ENCODE data around the gene LYAR.
A peak's percentile ranks its signal among the peaks of the same experiment; 100 is the strongest.

LYAR gene

DNA sequence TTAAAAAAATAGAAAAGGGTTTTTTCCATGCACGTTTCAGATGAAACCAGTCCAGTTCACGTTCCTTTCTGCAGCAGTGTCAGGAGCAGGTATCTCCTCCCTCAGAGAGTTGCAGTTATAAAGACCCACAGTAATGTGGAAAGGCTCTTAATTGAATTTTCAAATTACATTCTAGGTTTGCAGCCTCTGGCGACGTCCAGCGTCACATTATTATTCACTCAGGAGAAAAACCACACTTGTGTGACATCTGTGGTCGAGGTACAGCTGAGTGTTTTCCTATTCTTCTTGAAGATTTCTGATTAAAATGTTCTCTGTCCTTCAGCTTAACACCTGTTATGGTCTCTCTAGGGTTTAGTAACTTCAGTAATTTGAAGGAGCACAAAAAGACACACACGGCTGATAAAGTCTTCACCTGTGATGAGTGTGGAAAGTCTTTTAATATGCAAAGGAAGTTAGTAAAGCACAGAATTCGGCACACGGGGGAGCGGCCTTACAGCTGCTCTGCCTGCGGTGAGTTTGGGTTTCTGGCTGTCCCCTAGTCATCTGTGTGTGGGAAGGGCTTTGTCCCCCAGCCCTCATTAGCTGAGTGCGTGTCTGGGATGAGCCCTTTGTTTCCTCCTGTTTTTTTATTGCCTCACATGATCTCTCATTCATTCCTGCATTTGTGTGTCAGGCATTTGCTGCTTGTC lies 25.7 kb upstream of the LYAR start:
- DNase-seq: no peak

- DNase-seq: no peak
These were observed 21.2 kb upstream of the LYAR start for GRCh38 chr4:4311193-4311592.

DNA sequence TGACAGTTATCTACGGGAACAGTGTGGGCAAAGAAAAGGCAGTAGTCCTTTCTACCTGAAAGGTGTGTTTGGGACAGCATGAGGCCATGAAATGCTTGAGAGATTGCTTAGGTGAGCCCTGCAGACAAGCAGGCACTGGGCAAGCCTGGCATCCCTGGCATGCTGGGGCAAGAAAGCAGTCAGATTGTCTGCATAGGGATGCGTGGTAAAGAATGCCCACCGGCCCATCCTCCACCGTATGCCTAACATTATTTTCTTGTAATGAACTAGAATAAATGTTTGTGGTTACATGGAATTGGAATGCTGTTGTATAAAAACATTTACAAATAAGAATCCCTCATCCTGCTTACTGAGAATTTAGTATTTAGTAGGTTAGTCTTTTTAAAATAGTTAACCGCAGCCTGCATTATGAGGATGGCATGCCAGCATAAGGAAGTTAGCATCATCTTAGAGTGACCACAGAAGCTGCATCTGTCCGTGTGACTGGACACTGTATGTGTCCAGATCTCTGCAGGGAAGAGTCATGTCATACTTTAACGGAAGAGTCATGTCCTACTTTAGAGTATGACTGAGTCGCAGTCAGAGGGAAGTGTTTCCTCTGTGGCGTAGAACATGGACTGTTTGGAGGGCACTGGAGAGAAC lies 19.0 kb upstream of the LYAR start:
- no peak for DNase-seq

DNA sequence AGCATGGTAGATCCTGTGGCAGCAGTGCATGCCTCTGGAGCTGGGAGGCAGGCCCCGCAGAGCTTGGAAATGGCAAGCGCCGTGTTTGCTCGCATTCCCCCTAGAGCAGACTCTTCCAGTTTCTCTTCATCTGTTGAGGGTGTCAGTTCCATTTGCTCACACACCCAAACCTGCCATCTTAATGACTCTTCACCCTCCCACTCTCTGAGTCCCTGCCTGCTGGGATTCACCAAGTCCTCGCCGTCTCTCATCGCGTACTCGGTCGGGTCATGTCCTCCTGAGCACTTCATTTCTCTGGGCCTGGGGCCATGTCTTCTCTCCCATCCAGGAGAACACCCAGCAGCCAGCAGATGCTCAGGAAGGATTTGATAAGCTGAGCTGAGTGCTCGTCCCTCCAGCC lies 17.0 kb upstream of the LYAR start:
- DNase-seq: no peak

GRCh38 chr4:4302416-4302815 lies 12.5 kb upstream of the LYAR start:
- DNase-seq: no peak

- DNase-seq: no peak
These were observed 12.0 kb upstream of the LYAR start for GRCh38 chr4:4302001-4302400.

DNA sequence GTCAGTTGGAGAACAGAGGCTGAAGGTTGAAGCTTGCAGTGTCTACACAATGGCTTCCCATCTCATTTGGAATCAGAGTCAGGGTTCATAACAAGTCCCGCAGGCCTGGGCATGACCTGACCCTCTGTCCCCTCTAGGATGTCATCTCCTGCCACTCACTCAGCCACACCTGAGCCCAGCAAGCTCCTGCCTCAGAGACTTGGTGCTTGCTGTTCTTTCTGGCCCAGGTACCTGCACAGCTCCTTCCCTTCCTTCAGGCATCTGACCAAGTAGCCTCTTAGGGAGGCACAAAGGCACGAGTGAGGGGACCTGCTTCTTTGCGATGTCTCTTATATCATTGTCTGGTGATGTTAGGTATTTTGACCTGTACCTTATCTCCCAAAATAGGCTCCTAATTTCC lies 9.1 kb upstream of the LYAR start:
- no peak for DNase-seq

DNA sequence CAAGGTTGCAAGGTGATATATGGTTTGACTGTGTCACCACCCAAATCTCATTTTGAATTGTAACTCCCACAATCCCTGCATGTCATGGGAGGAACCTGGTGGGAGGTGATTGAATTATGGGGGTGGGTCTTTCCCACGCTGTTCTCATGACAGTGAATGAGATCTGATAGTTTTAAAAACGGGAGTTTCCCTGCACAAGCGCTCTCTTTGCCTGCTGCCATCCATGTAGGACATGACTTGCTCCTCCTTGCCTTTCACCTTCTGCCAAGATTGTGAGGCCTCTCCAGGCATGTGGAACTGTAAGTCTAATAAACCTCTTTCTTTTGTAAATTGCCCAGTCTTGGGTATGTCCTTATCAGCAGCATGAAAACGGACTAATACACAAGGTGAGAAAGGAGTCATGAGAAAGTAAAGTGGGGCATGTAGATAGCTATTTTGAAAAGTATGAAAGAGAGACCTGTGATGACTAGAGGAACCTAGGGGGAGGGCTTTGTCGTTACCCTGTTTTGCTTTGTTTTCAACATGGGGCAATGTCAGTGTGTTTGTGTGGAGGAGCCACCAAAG lies 6.4 kb upstream of the LYAR start:
- no peak for DNase-seq

DNA sequence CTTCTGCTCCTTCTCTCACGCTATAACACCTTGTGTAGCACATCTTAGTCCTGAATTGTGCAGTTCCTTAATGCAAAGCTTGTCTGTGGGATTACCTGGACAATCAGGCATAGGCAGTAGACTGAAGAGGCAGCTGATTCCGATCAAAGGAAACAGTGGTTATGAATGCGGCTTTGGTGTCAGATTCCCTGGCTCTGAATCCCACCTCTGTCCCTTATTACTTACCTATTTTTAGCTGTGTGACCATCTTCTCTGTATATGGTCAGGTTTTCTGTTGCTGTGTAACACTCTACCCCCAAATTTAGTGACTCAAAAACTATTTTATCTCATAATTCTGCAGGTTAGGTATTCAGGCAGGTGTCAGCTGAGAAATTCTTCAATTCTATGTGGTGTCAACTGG lies 3.3 kb upstream of the LYAR start:
- no peak for DNase-seq

GRCh38 chr4:4289597-4289940 lies 385 bp downstream of the LYAR start:
- DNase-seq: peak in 1 of 3 donors; percentile 60

- DNase-seq: no peak
These were observed 899 bp downstream of the LYAR start for GRCh38 chr4:4289055-4289454.

DNA sequence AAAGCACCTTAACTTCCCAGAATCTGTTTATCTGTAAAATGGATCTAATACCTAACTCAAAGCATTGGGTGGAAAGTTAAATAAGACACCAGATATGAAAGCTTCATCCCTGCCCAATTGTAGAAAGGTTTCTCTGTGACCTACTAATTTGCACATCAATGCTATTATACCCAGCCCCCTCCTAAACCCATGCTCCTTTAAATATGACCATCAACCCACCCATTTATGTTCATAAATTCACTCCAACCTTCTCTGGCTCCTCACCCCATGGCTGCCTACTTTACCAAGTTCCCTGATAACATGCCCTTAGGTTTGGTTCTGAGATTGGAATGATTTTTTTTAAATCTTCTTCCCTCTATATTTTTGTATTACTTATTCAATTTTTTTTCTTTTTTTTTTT lies 1.9 kb downstream of the LYAR start:
- no peak for DNase-seq

GRCh38 chr4:4284827-4285618 lies 4.9 kb downstream of the LYAR start:
- DNase-seq: no peak

- no peak for DNase-seq
These were observed 8.2 kb downstream of the LYAR start for GRCh38 chr4:4281787-4282186.

- no peak for DNase-seq
These were observed 12.4 kb downstream of the LYAR start for GRCh38 chr4:4277531-4277930.

- DNase-seq: no peak
These were observed 15.7 kb downstream of the LYAR start for GRCh38 chr4:4274226-4274625.

GRCh38 chr4:4271912-4272311 lies 18.0 kb downstream of the LYAR start:
- DNase-seq: peak in 2 of 3 donors; percentile 22 to 44

GRCh38 chr4:4270529-4270928 lies 19.4 kb downstream of the LYAR start:
- peak in 1 of 3 donors; percentile 11 for DNase-seq

GRCh38 chr4:4269856-4270255 lies 20.1 kb downstream of the LYAR start:
- peak; percentile 39 to 47 (median 44) for DNase-seq

DNA sequence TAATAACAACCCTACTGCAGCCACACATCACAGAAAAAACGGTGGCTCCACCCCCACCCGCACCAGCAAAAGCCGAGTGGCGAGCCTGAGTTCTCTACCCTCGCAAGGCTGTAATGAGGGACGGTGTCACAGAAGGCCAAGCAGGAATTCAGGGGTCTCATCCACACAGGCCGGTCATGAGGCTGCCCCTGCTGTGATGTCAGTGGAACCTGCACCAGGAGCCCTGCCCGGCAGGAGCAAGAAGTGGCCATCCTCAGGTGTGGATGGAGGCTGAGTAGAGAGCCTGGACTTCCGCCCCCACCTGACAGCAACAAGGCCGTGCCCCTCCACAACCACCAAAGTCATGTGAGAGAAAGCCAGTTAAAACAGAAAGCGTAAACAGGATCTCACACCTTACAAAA lies 20.6 kb downstream of the LYAR start:
- DNase-seq: no peak

DNA sequence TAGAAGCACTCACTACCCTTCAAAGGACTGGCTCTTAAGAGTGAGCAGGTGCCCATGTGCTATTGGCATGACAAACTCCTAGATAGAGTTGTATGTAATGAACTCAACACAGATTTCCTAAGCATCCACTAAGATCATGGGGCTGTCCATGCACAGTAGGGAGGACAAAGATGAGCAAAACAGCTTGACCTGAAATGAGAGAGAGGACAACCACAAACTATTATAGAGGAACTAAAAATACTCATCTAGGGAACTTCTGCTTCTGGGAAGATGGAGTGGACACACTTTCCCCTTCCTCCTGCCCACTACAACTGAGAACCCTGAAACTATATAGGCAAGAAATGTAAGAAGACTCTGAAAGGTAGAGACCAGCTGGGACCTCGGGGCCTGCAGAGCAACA lies 21.2 kb downstream of the LYAR start:
- DNase-seq: peak; percentile 61 to 80 (median 75)

DNA sequence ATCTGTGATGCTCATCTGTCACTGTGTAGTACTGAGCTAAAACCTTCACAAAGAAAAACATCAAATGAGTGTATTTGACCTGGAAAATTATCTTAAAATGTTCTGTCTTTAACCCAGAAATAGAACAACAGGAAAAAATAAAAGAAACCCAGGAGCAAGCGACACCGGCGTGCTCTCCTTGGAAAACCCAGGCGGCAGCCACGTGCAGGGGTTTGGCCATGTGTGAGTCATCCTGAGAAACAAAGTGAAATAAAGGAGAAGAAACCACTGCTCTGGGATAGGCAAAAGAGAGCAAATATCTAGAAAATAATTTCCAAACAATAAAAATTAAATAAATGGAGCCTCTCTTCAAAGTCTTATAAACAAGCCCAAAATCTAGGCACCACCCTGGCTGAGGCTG lies 22.0 kb downstream of the LYAR start:
- DNase-seq: peak; percentile 68 to 70 (median 69)

- peak; percentile 50 to 75 (median 74) for DNase-seq
These were observed 29.7 kb downstream of the LYAR start for GRCh38 chr4:4260185-4260751.

All from suppressor macrophage treated with lipopolysaccharide for 1 hour (primary cell).